Measurements from ENCODE around the gene SLC9A4. TPM values are rescaled to one million over a fixed set of nuclear protein-coding genes. Genes with fewer than 3 reads are reported as not detected.

The SLC9A4 gene
- total and polyA plus RNA-seq, 2 donors (not counting 3 experiments of a cell fraction or from before 2014, with no cell fraction given): not detected

DNA sequence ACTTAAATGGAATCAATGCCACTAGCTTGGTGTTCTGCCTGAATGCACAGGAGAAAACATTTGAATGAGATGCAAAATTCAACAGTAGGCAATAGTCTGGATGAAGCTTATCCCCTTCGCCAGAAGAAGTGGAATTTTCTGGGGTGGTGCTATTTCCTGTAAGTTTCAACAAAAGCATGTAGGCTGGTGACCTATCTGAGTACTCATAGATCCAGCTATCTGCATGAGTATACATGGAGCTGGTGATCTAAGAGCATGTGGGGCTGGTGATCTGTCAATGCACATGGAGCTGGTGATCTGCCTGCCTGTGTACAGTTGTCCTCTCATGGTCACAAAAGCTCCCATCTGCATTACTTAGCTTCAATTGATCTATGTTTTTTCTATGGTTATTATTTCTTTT is 71.2 kb downstream of the SLC9A4 start:
- H3K9me1 ChIP-seq (replicated peaks; ENCODE audit: control insufficient read depth, extremely low read depth, insufficient read depth, low read length): no peaks in the 10 kb centered on the region
- no peak for DNase-seq (ENCODE audit: low read depth, low spot score)
- no peak overlapping the region for H3K9ac ChIP-seq (replicated peaks; ENCODE audit: extremely low read depth, insufficient read depth, low read length)
- H3K4me2 ChIP-seq (ENCODE audit: insufficient read depth, low read length): no peak overlapping the region
- no peaks in the 10 kb centered on the region for H3K79me2 ChIP-seq (ENCODE audit: control insufficient read depth, insufficient read depth, low read length)
- TF ChIP-seq, protein P1, sequence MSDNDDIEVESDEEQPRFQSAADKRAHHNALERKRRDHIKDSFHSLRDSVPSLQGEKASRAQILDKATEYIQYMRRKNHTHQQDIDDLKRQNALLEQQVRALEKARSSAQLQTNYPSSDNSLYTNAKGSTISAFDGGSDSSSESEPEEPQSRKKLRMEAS (IDR thresholded peaks at IDR 0.05; ENCODE audit: insufficient read depth, insufficient read length): no peak
- no peaks in the 10 kb centered on the region for H3K4me1 ChIP-seq (ENCODE audit: control insufficient read depth, extremely low read depth, insufficient read depth, low read length)
- no peak overlapping the region for H2AFZ ChIP-seq (ENCODE audit: low read depth, low read length)
- POLR2A ChIA-PET: no interaction called here
- no peaks in the 10 kb centered on the region for H3K9me3 ChIP-seq (replicated peaks; ENCODE audit: control insufficient read depth, insufficient read depth, low read length)
- CTCF ChIA-PET: interaction anchor here (0.9 to 1.6 kb wide), 3 partner anchors 14 to 73 kb away, joined by 3 to 5 read pairs (median 3); partner anchors contain the start of gene SLC9A4
- peaks cover 5 to 20% of the 10 kb centered on the region in 2 experiments for H3K27me3 ChIP-seq (ENCODE audit: control insufficient read depth in 2 of 2, insufficient read depth in 2 of 2, low read length in 2 of 2)
- no peak overlapping the region for H3K4me3 ChIP-seq (replicated peaks in 1 of 3; ENCODE audit: insufficient read depth in 1 of 3, low read depth in 1 of 3, low read length in 3 of 3)
- dilution Hi-C loops (cut with MboI; ENCODE audit: extremely low pct_ligation_motif_present, low sequenced_read_pairs) (no loop called here), intact Hi-C loops (cut with micrococcal nuclease) (no loop called here)
- BruUV-seq (replicated peaks): no TSS peak
- no peaks in the 10 kb centered on the region for H3K36me3 ChIP-seq (ENCODE audit: control insufficient read depth in 2 of 2, extremely low read depth in 1 of 2, insufficient read depth in 2 of 2, low read length in 2 of 2)
- H3K27ac ChIP-seq (ENCODE audit: insufficient read depth, low read depth, low read length): no peak overlapping the region
- FAIRE-seq: no peak
- H4K20me1 ChIP-seq (replicated peaks; ENCODE audit: control insufficient read depth, extremely low read depth, insufficient read depth, low read length): no peaks in the 10 kb centered on the region

- H3K79me2 ChIP-seq (ENCODE audit: control insufficient read depth, insufficient read depth, low read length): no peaks in the 10 kb centered on the region
- peaks cover 3% of the 10 kb centered on the region in 2 experiments for H3K27me3 ChIP-seq (ENCODE audit: control insufficient read depth in 2 of 2, insufficient read depth in 2 of 2, low read length in 2 of 2)
- FAIRE-seq: no peak
- H3K36me3 ChIP-seq (ENCODE audit: control insufficient read depth in 2 of 2, extremely low read depth in 1 of 2, insufficient read depth in 2 of 2, low read length in 2 of 2): no peaks in the 10 kb centered on the region
- H3K4me2 ChIP-seq (ENCODE audit: insufficient read depth, low read length): no peak overlapping the region
- H4K20me1 ChIP-seq (replicated peaks; ENCODE audit: control insufficient read depth, extremely low read depth, insufficient read depth, low read length): no peaks in the 10 kb centered on the region
- dilution Hi-C loops (cut with MboI; ENCODE audit: extremely low pct_ligation_motif_present, low sequenced_read_pairs): no loop called here
- CTCF ChIA-PET: no interaction called here
- H2AFZ ChIP-seq (ENCODE audit: low read depth, low read length): no peak overlapping the region
- no peak overlapping the region for H3K9ac ChIP-seq (replicated peaks; ENCODE audit: extremely low read depth, insufficient read depth, low read length)
- POLR2A ChIA-PET: no interaction called here
- TF ChIP-seq EZH2 (IDR thresholded peaks at IDR 0.05; ENCODE audit: borderline replicate concordance, low read depth, low read length, severe bottlenecking): no peak
- TF ChIP-seq CTCF (IDR thresholded peaks at IDR 0.05; ENCODE audit: extremely low read depth in 1 of 2, insufficient read depth in 1 of 2, low read depth in 1 of 2, low read length in 2 of 2): no peak
- TF ChIP-seq GATA2 (IDR thresholded peaks at IDR 0.05; ENCODE audit: insufficient read depth, insufficient read length, low read depth, low read length): no peak
- TF ChIP-seq, protein P1 (IDR thresholded peaks at IDR 0.05; ENCODE audit: insufficient read depth, insufficient read length): no peak
- no peak for TF ChIP-seq FOS (IDR thresholded peaks at IDR 0.05; ENCODE audit: borderline replicate concordance, insufficient read depth, low read length)
- TF ChIP-seq POLR2AphosphoS5 (IDR thresholded peaks at IDR 0.05; ENCODE audit: insufficient read depth, low read depth, low read length): no peak
- no peak for TF ChIP-seq MYC (IDR thresholded peaks at IDR 0.05; ENCODE audit: low read depth, low read length)
- TF ChIP-seq POLR2A (IDR thresholded peaks at IDR 0.05; ENCODE audit: low read depth, low read length): no peak
- no peak for TF ChIP-seq JUN (IDR thresholded peaks at IDR 0.05; ENCODE audit: borderline replicate concordance, insufficient read depth, insufficient read length, low read depth)
- no peak overlapping the region for H3K27ac ChIP-seq (ENCODE audit: insufficient read depth, low read depth, low read length)
- no peaks in the 10 kb centered on the region for H3K9me3 ChIP-seq (replicated peaks; ENCODE audit: control insufficient read depth, insufficient read depth, low read length)
- H3K9me1 ChIP-seq (replicated peaks; ENCODE audit: control insufficient read depth, extremely low read depth, insufficient read depth, low read length): no peaks in the 10 kb centered on the region
- no peak for DNase-seq (ENCODE audit: low read depth, low spot score)
- no peak overlapping the region for H3K4me3 ChIP-seq (replicated peaks in 1 of 3; ENCODE audit: insufficient read depth in 1 of 3, low read depth in 1 of 3, low read length in 3 of 3)
- BruUV-seq (replicated peaks): no TSS peak
- intact Hi-C loops (cut with micrococcal nuclease): no loop called here
- H3K4me1 ChIP-seq (ENCODE audit: control insufficient read depth, extremely low read depth, insufficient read depth, low read length): no peaks in the 10 kb centered on the region
Measured at GRCh38 chr2:102547462-102547861, 74.4 kb downstream of the SLC9A4 start.

Data from endothelial cell of umbilical vein (primary cell).